GM12874 (cell line): ENCODE results near the gene PAPLN.

ENCODE experiments used
- CTCF ChIP-seq: IDR thresholded peaks from 2 replicates; pipeline ENCODE4 v1.5.1; 2011; ENCODE audit warnings: low read depth, mild to moderate bottlenecking, control low read depth, low read length, moderate library complexity; ENCODE audit not compliant: insufficient read depth

Gene PAPLN

GRCh38 chr14:73241481-73242165 lies 4.3 kb downstream of the PAPLN start:
- no peak for TF ChIP-seq CTCF

GRCh38 chr14:73242357-73242901 lies 5.1 kb downstream of the PAPLN start:
- TF ChIP-seq CTCF, result no peak

- TF ChIP-seq CTCF, result no peak
Measured at GRCh38 chr14:73243341-73243740, 6.0 kb downstream of the PAPLN start.

- TF ChIP-seq CTCF, result no peak
Measured at GRCh38 chr14:73243748-73244147, 6.4 kb downstream of the PAPLN start.

- no peak for TF ChIP-seq CTCF
Measured at GRCh38 chr14:73244541-73245290, 7.4 kb downstream of the PAPLN start.

- TF ChIP-seq CTCF, result no peak
Measured at GRCh38 chr14:73245480-73246325, 8.4 kb downstream of the PAPLN start.
